Lower leg skin (tissue), 3 donors: ENCODE data around the gene ACADVL.

Experiments used
- POLR2A ChIP-seq, 2 donors: fragments of 450-650 bp; IDR thresholded peaks; one replicate each; pipeline ENCODE4 v1.6.1; 2016 to 2017; ENCODE audit warnings: antibody characterized with exemption in 2 of 2, mild to moderate bottlenecking in 1 of 2, moderate library complexity in 1 of 2
- TF ChIP-seq, protein P1 (sequence below), 3 donors: fragments of 450-650 bp; IDR thresholded peaks; one replicate each; pipeline ENCODE4 v1.5.1; 2016; ENCODE audit warnings: antibody characterized with exemption in 3 of 3, mild to moderate bottlenecking in 3 of 3, moderate library complexity in 2 of 3

DNA sequence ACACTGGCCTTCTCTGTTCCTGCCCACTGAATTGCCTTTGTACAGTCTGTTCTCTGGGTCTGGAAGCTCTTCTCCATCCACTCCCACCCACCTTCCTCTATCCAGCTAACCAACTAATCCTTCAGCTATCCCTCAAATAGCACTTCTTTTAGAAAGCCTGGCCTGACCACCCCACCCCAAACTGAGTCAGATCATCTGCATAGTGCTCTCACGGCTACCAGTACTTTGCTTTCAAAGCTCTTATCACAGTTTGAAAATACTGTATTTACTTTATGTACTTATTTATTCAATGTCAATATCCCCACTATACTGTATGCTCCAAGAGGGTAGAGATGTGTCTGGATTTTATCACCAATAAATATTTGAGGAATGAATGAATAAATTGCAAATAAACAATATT is 47.0 kb downstream of the ACADVL start:
- TF ChIP-seq, protein P1, sequence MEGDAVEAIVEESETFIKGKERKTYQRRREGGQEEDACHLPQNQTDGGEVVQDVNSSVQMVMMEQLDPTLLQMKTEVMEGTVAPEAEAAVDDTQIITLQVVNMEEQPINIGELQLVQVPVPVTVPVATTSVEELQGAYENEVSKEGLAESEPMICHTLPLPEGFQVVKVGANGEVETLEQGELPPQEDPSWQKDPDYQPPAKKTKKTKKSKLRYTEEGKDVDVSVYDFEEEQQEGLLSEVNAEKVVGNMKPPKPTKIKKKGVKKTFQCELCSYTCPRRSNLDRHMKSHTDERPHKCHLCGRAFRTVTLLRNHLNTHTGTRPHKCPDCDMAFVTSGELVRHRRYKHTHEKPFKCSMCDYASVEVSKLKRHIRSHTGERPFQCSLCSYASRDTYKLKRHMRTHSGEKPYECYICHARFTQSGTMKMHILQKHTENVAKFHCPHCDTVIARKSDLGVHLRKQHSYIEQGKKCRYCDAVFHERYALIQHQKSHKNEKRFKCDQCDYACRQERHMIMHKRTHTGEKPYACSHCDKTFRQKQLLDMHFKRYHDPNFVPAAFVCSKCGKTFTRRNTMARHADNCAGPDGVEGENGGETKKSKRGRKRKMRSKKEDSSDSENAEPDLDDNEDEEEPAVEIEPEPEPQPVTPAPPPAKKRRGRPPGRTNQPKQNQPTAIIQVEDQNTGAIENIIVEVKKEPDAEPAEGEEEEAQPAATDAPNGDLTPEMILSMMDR (IDR thresholded peaks at IDR 0.05) = no peak
- TF ChIP-seq POLR2A (IDR thresholded peaks at IDR 0.05) = no peak
